Brain pericyte (primary cell): ENCODE measurements around the gene MRPL48.
"Not testable (repeated sequence)": the region's sequence is repeated elsewhere in the genome, so short reads cannot be mapped to it uniquely, and the experiment has no call there.

Experiments
- DNase-seq: peaks from one replicate; pipeline ENCODE4 v3.0.0-alpha.2; 2012; ENCODE audit warnings: low read depth, low spot score

Gene MRPL48

DNA sequence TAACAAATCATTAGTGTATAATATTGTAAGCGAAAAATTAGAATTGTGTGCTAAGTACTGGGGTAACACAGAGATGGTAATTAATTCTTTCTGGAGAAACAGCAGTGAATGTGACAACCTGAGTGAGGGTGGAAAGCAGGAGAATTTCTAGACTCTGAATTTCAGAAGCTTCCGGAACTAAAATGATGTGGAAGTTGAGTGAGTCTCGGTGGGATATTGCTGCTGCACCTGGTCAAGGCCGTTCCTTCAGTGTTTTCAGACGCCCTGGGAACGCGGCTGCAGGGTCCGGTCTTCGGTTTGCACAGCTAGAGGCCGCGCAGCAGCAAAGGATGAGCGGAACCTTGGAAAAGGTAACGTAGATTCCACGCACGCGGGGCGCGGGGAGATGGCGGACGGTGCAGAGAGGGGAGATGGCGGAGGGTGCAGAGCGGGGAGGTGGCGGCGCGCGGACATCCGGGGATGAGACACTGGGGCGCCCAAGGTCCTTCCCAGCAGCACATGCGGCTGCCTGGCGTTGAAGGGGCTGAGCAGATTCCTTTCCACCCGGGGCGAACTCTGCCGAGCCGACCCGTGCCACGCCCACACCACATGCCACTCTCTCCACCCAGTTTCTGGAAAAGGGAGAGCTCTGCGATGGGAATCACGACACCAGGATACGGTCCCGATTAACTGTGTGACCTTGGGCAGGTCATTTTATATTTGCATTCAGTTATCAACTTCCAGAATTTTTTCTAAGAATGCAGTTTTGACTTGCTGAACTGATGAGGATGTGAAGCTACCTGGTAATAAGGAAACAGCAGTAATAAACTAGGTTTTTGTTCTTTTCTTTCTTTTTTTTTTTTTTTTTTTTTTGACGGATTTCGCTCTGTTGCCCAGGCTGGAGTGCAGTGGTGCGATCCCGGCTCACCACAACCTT lies at the start of gene MRPL48:
Gene MRPL48 (plus strand): TSS at position 232 of the 916 bp plus-strand sequence. CDS start 98 bp downstream, at position 330.
- peak; percentile 81 for DNase-seq

DNA sequence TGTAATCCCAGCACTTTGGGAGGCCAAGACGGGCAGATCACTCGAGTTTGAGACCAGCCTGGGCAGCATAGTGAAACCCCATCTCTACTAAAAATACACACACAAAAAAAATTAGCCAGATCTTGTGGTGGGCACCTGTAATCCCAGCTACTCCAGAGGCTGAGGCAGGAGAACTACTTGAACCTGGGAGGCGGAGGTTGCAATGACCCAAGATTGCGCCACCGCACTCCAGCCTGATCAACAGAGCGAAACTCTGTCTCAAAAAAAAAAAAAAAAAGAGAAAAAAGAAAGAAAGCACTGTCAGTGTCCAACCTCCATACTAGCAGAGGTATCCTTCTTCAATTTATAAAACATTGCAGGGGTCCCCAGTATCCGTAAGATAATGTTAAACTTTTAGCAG lies 44.6 kb upstream of the MRPL48 start:
- DNase-seq = no peak

DNA sequence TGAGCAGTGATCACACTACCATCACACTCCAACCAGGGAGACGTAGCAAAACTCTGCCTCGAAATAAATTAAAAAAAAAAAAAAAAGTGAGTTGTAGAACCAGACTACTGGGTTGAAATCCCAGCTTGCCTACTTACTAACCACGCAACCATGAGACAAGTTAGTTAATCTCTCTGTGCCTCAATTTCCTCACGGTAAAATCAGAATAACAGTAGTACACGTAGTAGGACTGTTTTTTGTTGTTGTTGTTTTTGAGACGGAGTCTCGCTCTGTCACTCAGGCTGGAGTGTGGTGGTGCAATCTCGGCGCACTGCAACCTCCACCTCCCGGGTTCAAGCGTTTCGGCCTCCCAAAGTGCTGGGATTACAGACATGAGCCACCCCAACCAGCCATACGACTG lies 41.0 kb upstream of the MRPL48 start:
- DNase-seq = no peak

DNA sequence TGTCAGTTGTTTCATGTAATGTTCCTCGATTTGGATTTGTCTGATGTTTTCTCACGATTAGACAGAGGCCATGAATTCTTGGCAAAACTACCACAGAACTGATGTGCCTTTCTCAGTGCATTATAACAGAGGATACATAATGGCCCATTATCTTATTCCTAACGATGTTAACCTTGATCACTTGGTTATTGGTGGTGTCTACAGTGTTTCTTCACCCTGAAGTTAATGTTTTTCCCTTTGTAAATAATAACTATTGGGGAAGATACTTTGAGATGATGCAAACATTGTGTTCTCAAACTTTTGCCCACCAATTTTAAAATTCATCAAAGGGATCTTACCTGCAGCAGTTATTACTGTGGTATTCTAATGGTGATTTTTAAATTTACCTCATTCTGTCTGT lies 39.9 kb upstream of the MRPL48 start:
- DNase-seq = no peak

DNA sequence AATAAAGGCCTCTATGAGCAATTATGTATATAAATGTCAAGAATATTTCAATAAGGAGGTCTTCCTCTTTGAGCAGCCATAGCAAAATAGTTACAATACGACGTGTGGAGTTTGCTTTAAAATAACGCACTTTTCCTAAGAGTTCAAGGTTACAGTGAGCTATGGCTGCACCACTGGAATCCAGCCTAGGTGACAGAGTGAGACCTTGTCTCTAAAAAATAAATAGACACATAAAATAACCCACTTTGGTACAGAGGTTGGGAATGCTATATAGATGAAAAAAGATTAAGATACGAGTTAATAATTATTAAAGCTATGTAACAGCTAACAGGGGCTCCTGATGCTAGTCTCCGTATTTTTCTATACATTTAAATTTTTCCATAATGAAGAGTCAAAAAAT lies 39.4 kb upstream of the MRPL48 start:
- no peak for DNase-seq

DNA sequence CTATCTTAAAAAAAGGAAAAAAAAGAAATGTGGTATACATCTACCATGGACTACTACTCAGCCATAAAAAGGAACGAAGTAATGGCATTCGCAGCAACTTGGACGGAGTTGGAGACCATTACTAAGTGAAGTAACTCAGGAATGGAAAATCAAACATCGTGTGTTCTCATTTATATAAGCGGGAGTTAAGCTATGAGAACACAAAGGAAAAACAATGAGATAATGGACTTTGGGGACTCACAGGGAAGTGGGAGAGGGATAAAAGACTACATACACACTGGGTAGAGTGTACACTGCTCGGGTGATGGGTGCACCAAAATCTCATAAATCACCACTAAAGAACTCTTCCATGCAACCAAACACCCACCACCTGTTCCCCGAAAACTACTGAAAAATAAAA lies 38.6 kb upstream of the MRPL48 start:
- no peak for DNase-seq

DNA sequence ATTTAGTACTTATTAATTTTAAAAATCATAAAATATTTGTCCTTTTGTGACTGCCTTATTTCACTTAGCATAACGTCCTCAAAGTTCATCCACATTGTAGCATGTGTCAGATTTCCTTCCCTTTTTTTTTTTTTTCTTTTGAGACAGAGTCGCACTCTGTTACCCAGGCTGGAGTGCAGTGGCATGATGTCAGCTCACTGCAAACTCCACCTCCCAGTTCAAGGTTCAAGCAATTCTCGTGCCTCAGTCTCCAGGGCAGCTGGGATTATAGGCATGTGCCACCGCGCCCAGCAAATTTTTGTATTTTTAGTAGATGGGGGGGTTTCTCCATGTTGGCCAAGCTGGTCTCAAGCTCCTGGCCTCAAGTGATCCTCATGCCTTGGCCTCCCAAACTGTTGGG lies 37.4 kb upstream of the MRPL48 start:
- DNase-seq = no peak

DNA sequence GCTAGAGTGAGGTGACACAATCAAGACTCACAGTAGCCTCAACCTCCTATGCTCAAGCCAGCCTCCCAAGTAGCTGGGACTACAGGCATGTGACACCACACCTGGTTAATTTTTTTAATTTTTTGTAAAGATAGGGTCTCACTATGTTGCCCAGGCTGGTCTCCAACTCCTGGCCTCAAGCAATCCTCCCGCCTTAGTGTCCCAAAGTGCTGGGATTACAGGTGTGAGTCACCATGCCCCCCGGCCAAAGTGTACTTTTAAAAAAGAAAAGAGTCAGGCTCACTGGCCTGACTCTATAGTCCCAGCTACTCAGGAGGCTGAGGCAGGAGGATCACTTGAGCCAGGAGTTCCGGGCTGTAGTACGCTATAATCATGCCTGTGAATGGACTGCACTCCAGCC lies 36.8 kb upstream of the MRPL48 start:
- not testable (repeated sequence) for DNase-seq

DNA sequence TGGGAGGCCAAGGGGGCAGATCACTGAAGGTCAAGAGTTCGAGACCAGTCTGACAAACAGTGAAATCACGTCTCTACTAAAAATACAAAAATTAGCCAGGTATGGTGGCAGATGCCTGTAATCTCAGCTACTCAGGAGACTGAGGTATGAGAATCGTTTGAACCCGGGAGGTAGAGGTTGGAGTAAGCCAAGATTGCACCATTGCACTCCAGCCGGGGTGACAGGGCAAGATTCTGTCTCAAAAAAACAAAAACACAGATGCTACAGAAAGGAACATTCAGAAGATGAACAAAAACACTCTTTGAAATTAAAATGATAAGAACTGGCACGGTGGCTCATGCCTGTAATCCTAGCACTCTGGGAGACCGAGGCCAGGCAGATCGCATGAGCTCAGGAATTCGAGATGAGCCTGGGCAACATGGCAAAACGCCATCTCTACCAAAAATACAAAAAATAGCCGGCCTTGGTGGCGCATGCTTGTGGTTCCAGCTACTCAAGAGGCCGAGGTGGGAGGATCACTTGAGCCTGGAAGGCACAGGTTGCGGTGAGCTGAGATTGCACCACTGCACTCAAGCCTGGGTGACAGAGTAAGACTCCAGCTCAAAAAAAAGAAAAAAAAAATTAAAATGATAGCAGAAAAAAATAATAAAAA lies 35.3 kb upstream of the MRPL48 start:
- DNase-seq = no peak

DNA sequence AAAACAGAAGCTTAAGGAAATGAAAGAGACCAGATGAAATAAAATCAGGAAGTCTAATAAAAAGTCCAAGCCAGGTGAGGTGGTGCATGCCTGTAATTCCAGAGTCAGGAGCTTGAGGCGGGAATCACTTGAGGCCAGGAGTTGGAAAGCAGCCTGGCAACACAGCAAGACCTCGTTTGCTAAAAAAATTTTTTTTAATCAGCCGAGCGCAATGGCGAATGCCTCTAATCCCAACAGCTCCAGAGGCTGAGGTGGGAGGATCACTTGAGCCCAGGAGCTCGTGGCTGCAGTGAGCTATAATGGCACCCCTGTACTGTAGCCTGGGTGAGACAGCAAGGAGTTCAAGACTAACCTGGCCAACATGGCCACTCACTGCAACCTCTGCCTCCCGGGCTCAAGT lies 34.8 kb upstream of the MRPL48 start:
- no peak for DNase-seq

DNA sequence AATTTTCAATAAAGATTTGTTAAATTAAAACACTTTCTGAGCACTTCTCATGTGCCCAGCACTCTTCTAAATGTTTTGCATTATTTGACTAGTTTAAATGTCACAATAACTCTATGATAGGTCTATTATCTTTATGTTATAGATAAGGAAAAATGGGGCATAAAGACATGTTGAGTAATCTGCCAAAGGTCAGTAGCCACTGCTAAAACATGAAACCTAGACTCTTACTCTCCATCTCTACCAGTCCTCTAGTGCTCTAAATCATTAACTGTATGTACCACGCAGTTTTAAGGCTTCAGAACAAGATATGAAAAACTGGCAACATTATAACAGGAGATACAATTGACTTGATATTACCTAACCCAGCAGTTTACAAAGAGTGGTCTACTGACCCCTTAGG lies 33.7 kb upstream of the MRPL48 start:
- DNase-seq = no peak

DNA sequence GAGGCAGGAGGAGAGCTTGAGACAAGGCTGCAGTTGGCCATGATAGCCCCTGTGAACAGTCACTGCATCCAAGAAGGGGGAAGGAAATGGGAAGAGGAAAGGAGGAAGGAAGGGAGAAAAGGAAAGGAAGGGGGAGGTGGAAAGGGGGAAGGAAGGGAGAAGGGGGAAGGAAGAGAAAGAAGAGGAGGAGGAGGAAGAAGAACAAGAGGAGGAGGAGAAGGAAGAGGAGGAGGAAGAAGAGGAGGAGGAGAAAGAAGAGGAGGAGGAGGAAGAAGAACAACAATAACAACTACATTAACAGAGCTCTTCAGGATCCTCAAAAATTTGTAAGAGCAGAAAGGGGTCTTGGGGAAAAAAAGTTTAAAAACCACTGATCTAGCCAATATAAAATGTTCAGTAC lies 32.0 kb upstream of the MRPL48 start:
- DNase-seq = no peak

DNA sequence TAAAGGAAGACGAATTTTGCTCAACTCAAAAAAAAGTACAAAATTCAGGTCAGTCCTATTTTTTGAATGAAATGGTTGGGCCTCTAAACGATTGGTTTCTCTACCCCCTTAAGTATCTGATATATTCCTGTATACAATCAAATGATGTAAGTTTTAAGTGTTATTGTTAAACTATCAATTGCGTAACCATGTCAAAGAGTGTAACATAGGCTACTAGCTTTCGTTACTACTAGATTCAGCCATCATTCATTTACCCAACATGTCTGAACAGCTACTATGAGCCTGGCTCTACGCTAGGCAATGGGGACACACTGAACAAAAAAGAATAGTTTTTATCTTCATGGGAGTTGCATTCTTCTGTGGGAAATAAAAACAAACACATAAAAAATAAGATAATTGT lies 30.1 kb upstream of the MRPL48 start:
- no peak for DNase-seq

DNA sequence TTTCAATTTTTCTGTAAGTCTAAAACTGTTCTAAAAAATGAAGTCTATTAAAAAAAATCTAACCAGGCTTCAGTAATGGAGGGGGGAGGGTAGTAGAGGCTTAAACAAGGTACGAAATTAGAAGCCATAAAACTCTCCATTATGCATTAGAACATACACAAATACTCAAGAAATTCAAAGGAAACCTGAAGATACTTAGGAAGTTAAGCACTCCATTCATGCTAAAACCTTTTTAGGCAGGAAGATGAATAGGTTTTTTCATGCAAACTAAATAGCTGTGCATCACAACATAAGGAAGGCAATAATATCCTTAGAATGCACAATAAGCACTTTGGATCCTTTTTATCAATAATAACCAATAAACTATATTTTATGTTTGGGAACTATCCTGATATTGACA lies 29.2 kb upstream of the MRPL48 start:
- no peak for DNase-seq

DNA sequence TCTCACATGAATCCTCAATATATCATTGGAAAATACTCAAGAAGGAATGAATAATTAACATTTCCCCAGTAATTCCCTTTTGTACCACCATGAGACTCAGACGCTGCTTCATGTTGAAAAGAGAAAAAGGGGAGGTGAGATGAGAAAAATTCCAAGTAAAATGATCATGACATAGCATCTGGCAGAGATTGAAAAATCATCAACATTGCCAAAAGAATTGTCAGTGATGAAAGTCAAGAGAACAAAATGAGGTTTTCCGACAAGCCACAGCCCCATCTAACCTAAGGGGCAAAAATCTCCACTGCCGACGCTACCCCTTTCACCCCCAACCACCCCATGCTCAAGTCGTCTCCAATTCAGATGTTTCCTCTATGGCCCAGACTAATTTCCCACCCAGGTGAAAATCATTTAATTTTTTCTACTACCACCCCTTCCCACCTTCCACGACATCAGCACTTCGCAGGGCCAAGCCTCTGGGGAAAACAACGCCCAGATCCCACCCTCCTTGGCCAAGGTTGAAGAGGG lies 28.0 kb upstream of the MRPL48 start:
- no peak for DNase-seq

DNA sequence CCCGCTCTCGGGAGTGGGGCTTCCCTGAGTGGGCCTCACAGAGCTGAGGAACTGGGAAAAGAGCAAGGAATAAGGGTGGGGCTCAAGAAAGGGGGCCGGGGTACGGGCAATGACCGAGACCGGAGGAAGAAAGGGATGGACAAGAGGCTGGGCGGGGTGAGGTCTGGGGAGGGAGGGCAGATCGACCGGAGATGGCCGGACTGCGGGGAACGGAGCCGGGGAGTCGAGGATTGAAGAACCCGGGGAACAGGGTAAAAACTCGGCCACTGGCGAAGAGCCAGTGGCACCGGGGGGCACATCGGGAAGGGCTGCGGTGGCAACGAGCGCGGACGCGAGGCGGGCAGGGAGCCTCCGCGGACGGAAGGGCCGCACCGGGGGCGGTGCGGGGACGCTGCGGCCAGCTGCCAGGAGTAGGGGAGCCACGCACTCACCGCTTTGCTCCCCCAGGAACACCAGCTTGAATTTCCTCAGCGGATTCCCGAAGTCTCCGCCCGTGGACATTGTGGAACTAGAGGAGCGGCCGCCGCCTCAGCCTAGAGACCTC lies 27.5 kb upstream of the MRPL48 start:
- DNase-seq = no peak

DNA sequence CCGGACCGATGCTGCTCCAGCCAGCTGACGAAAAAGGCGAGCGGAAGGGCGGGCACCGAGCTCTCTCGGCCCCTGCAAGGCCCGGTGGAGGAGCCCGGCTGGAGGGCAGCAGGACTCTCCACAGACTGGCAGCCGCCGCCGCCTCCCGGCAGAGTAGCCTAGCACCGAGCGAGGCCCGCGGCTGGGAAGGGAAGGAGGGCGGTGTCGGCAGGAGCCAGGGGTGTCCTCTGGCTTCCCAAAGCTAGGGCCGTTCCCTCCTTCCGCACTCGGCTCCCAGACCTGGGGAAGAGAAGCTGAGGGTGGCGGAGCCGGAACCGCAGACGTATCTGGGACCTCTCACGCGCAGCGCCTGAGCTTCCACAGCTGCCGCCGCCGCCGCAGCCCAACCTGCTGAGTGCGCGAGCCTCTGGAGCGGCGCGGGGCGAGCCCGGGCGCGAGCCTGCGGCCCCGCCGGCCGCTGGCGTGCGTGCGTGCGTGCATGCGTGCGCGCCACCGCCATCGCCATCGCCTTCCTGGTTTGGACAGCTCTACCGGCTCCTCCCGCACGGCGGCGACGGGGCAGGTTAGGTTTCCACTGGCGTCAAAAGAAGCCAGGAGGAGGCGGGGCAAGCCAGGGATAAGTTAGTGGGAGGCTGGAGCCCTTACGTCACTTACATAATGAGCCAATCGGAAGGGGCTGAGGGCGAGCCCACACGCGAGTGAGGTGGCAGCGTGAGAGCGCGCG lies 26.8 kb upstream of the MRPL48 start, which contains the start of gene RAB6A:
Gene RAB6A (minus strand): TSS at position 396 of the 724 bp plus-strand sequence. CDS start 439 bp downstream, outside the sequence.
- DNase-seq = peak; percentile 99

DNA sequence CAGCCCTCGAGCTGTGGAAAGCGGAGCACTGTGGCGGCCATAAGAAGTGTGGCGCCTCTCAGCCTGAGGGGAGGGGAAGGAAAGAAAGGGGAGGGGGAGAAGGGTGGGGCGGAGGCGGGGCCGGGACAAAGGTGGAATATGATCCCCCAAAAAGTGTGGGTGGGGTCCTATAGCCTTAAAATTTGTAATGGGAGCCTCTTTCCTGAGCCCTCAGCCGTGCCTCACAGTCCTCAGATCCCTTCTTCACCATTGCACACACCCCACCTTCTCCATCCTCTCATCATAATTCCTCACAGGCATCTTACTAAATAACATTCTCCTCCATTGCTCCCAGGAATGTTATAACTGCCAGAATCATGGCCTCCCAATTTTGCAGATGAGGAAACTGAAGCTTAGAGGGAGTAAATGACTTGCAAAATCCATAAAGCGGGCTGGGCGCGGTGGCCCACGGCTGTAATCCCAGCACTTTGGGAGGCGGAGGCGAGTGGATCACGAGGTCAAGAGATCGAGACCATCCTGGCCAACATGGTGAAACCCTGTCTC lies 26.2 kb upstream of the MRPL48 start:
- DNase-seq = no peak

DNA sequence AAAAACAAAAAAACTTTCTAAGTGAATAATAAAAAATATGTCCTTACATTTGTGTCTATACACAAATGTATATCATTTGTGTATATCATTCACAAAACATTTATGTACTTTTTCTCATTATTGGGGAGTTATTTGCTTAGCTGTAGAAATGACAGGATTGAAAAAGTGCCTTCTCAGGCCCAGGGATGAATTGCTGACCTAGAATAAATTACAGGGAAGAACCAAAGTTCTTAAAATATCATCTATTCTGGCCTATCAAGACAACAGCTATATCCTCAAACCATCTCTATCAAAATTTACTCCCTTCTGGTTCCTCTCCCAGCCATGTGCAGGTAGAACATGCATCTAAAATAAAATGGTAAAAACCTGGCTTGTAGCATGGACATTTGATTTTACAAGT lies 24.9 kb upstream of the MRPL48 start:
- DNase-seq = no peak

DNA sequence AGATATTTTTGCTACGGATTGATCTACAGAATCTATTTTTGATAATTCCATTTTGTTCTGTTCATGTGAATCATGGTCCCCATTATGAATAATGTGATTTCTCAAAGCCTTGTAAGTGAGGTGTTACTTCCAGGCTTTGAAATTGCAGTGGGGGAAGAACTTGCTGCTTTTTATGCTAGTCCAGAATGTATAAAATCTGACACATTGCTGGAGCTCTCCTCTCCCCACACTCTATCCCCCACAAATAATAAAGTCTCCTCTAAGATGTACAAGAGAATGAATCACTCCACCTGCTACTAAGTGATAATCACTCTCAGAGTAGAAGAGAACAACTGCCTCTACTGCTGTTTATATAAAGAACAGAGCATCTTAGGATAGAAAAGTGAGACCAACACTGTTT lies 20.9 kb upstream of the MRPL48 start:
- no peak for DNase-seq

DNA sequence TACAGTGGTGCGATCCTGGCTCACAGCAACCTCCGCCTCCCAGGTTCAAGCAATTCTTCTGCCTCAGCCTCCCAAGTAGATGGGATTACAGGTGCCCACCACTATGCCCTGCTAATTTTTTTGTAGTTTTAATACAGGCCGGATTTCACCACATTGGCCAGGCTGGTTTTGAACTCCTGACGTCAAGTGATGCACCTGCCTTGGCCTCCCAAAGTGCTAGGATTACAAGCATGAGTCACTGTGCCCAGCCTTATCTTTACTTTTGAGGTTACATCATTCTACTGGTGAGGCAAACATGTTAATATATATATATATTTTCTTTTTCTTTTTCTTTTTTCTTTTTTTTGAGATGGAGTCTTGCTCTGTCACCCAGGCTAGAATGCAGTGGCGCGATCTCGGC lies 16.9 kb upstream of the MRPL48 start:
- DNase-seq = not testable (repeated sequence)
